K562 (cell line): ENCODE data around the gene MYH7.

ENCODE experiments used
- EP300 ChIP-seq: IDR thresholded peaks from 2 replicates; pipeline ENCODE4 v1.6.1; 2012; ENCODE audit warnings: low read length, improper control_type of control experiment
- ETV6 ChIP-seq, 3 experiments: fragments of 150-350 bp in 1 of 3; sonication (generic) in 1 of 3; formaldehyde crosslinking in 1 of 3; IDR thresholded peaks; 2 replicates each; pipeline versions ENCODE4 v1.6.1 to v1.8.0; 2014 to 2022; ENCODE audit warnings: borderline replicate concordance in 2 of 3, low read depth in 2 of 3, antibody characterized with exemption in 1 of 3, low read length in 1 of 3, mild to moderate bottlenecking in 1 of 3, missing genetic modification reagents in 1 of 3
- ZBTB26 ChIP-seq: fragments of 450-650 bp; formaldehyde crosslinking; IDR thresholded peaks from 2 replicates; pipeline ENCODE4 v1.4.0; 2022; ENCODE audit warnings: missing genetic modification characterization
- ZNF384 ChIP-seq: IDR thresholded peaks from 2 replicates; pipeline ENCODE4 v1.6.1; 2012; ENCODE audit warnings: low read depth, low read length, improper control_type of control experiment
- TF ChIP-seq, protein P1 (sequence below), 3 experiments: IDR thresholded peaks in 2 of 3; conservative IDR thresholded peaks in 1 of 3; 2 replicates each; pipeline ENCODE4 v1.5.1; 2011 to 2012; ENCODE audit warnings: low read length in 3 of 3, mild to moderate bottlenecking in 3 of 3, control low read depth in 2 of 3, improper control_type of control experiment in 1 of 3, inconsistent platforms in 1 of 3, low read depth in 1 of 3, mixed read lengths in 1 of 3, moderate library complexity in 1 of 3; ENCODE audit not compliant: insufficient read depth in 2 of 3
- TF ChIP-seq, protein P2 (sequence below): fragments of 250-450 bp; sonication (Bioruptor Pico); IDR thresholded peaks from 2 replicates; pipeline ENCODE4 v1.5.1; 2021; ENCODE audit warnings: mild to moderate bottlenecking
- TF ChIP-seq, protein P3 (sequence below): fragments of 250-450 bp; sonication (Bioruptor Pico); IDR thresholded peaks from 2 replicates; pipeline ENCODE4 v1.8.0; 2021; ENCODE audit warnings: mild to moderate bottlenecking, moderate library complexity

DNA sequence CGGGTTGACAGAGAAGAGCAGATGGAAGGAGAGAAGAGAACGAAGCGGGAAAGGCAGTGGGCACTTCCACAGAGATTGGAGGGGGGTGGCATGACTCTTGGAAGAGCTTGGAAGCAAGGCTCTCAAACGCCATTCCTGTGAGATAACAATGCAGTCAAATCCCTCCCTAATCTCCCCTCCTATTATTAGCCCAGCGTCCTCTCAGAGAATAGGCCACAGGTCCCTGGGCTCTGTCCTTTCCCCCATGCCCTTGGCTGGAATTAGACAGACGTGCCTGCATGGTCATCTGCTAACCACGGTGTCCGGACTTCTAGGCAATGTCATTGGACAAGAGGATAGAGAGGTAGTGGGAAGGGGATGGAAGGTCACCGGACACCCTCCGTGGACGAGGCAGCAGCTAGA, 8.0 kb upstream of the MYH7 start:
- TF ChIP-seq, protein P1, sequence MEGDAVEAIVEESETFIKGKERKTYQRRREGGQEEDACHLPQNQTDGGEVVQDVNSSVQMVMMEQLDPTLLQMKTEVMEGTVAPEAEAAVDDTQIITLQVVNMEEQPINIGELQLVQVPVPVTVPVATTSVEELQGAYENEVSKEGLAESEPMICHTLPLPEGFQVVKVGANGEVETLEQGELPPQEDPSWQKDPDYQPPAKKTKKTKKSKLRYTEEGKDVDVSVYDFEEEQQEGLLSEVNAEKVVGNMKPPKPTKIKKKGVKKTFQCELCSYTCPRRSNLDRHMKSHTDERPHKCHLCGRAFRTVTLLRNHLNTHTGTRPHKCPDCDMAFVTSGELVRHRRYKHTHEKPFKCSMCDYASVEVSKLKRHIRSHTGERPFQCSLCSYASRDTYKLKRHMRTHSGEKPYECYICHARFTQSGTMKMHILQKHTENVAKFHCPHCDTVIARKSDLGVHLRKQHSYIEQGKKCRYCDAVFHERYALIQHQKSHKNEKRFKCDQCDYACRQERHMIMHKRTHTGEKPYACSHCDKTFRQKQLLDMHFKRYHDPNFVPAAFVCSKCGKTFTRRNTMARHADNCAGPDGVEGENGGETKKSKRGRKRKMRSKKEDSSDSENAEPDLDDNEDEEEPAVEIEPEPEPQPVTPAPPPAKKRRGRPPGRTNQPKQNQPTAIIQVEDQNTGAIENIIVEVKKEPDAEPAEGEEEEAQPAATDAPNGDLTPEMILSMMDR (IDR thresholded peaks at IDR 0.05 in 2 of 3, conservative IDR thresholded peaks at IDR 0.05 in 1 of 3; ENCODE audit: insufficient read depth in 2 of 3, low read depth in 1 of 3, low read length in 3 of 3) = no peak
- TF ChIP-seq ZNF384 (no peak), ETV6 (IDR thresholded peaks at IDR 0.05; ENCODE audit: borderline replicate concordance in 1 of 2, low read depth in 2 of 2, low read length in 1 of 2) (no peak), ETV6 (CRISPR knock-in tag; IDR thresholded peaks at IDR 0.05; ENCODE audit: borderline replicate concordance) (no peak), ZBTB26 (CRISPR knock-in tag) (no peak), EP300 (no peak)
- TF ChIP-seq, protein P2, sequence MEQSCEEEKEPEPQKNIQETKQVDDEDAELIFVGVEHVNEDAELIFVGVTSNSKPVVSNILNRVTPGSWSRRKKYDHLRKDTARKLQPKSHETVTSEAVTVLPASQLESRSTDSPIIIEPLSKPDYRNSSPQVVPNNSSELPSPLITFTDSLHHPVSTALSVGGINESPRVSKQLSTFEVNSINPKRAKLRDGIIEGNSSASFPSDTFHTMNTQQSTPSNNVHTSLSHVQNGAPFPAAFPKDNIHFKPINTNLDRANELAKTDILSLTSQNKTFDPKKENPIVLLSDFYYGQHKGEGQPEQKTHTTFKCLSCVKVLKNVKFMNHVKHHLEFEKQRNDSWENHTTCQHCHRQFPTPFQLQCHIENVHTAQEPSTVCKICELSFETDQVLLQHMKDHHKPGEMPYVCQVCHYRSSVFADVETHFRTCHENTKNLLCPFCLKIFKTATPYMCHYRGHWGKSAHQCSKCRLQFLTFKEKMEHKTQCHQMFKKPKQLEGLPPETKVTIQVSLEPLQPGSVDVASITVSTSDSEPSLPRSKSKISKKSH = no peak
- TF ChIP-seq, protein P3, sequence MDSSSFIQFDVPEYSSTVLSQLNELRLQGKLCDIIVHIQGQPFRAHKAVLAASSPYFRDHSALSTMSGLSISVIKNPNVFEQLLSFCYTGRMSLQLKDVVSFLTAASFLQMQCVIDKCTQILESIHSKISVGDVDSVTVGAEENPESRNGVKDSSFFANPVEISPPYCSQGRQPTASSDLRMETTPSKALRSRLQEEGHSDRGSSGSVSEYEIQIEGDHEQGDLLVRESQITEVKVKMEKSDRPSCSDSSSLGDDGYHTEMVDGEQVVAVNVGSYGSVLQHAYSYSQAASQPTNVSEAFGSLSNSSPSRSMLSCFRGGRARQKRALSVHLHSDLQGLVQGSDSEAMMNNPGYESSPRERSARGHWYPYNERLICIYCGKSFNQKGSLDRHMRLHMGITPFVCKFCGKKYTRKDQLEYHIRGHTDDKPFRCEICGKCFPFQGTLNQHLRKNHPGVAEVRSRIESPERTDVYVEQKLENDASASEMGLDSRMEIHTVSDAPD (CRISPR knock-in tag) = no peak
